ENCODE results near the gene HK1.
"Not testable (repeated sequence)": the region's sequence is repeated elsewhere in the genome, so short reads cannot be mapped to it uniquely, and the experiment has no call there.

Gene HK1

GRCh38 chr10:69278446-69278963 lies at the start of gene HK1:
Gene HK1 (plus strand): TSS chr10:69278496.
- DNase-seq (ENCODE audit: low read depth) = no peak

GRCh38 chr10:69229616-69229916 lies 48.7 kb upstream of the HK1 start:
- no peak for DNase-seq (ENCODE audit: low read depth)

GRCh38 chr10:69230128-69230527 lies 48.2 kb upstream of the HK1 start:
- no peak for DNase-seq (ENCODE audit: low read depth)

- DNase-seq (ENCODE audit: low read depth) = no peak
Measured at GRCh38 chr10:69232252-69232651, 46.0 kb upstream of the HK1 start.

- no peak for DNase-seq (ENCODE audit: low read depth)
Measured at GRCh38 chr10:69232736-69233480, 45.4 kb upstream of the HK1 start.

- DNase-seq (ENCODE audit: low read depth) = no peak
Measured at GRCh38 chr10:69234447-69234846, 43.8 kb upstream of the HK1 start.

- DNase-seq (ENCODE audit: low read depth) = no peak
Measured at GRCh38 chr10:69237528-69238159, 40.7 kb upstream of the HK1 start.

- DNase-seq (ENCODE audit: low read depth) = no peak
Measured at GRCh38 chr10:69239136-69239535, 39.2 kb upstream of the HK1 start.

GRCh38 chr10:69239816-69240434 lies 38.4 kb upstream of the HK1 start:
- DNase-seq (ENCODE audit: low read depth) = no peak

GRCh38 chr10:69240455-69240854 lies 37.8 kb upstream of the HK1 start:
- DNase-seq (ENCODE audit: low read depth) = no peak

GRCh38 chr10:69241575-69241974 lies 36.7 kb upstream of the HK1 start:
- no peak for DNase-seq (ENCODE audit: low read depth)

GRCh38 chr10:69242040-69242851 lies 36.0 kb upstream of the HK1 start:
- no peak for DNase-seq (ENCODE audit: low read depth)

GRCh38 chr10:69242852-69243212 lies 35.5 kb upstream of the HK1 start:
- no peak for DNase-seq (ENCODE audit: low read depth)

GRCh38 chr10:69243817-69244216 lies 34.5 kb upstream of the HK1 start:
- no peak for DNase-seq (ENCODE audit: low read depth)

GRCh38 chr10:69246036-69246435 lies 32.3 kb upstream of the HK1 start:
- DNase-seq (ENCODE audit: low read depth) = no peak

GRCh38 chr10:69246581-69247312 lies 31.5 kb upstream of the HK1 start:
- DNase-seq (ENCODE audit: low read depth) = no peak

- no peak for DNase-seq (ENCODE audit: low read depth)
Measured at GRCh38 chr10:69247313-69247710, 31.0 kb upstream of the HK1 start.

GRCh38 chr10:69248117-69248730 lies 30.1 kb upstream of the HK1 start:
- DNase-seq (ENCODE audit: low read depth) = no peak

- DNase-seq (ENCODE audit: low read depth) = no peak
Measured at GRCh38 chr10:69250041-69250440, 28.3 kb upstream of the HK1 start.

GRCh38 chr10:69251417-69251816 lies 26.9 kb upstream of the HK1 start:
- DNase-seq (ENCODE audit: low read depth) = not testable (repeated sequence)

GRCh38 chr10:69253171-69253570 lies 25.1 kb upstream of the HK1 start:
- DNase-seq (ENCODE audit: low read depth) = no peak
